ENCODE data around the gene MSANTD2.

DNA sequence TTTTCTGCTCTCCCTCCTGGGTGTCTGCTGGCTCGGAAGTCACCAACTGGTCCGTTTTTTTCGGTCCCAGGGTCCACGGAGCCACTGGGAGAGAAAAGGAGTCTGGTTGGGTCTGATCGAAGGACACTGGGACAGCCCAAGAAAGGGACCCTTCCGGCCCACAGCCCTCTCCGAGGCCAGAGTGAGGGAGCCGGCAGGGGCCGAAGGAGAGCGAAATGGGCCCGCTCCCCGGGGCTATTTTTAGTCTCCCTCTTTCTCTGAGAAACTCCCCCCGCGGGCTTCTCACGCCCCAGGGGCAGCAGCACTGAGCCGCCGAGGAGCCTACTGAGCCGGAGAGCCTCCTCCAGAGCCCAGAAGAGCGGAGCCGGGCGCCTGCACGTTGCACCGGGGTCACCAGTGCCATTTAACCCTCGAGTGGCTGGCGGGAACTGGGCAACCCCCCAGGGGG, 40.0 kb downstream of the MSANTD2 start:
- TF ChIP-seq, protein P1, sequence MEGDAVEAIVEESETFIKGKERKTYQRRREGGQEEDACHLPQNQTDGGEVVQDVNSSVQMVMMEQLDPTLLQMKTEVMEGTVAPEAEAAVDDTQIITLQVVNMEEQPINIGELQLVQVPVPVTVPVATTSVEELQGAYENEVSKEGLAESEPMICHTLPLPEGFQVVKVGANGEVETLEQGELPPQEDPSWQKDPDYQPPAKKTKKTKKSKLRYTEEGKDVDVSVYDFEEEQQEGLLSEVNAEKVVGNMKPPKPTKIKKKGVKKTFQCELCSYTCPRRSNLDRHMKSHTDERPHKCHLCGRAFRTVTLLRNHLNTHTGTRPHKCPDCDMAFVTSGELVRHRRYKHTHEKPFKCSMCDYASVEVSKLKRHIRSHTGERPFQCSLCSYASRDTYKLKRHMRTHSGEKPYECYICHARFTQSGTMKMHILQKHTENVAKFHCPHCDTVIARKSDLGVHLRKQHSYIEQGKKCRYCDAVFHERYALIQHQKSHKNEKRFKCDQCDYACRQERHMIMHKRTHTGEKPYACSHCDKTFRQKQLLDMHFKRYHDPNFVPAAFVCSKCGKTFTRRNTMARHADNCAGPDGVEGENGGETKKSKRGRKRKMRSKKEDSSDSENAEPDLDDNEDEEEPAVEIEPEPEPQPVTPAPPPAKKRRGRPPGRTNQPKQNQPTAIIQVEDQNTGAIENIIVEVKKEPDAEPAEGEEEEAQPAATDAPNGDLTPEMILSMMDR (IDR thresholded peaks at IDR 0.05): no peak
- TF ChIP-seq POLR2A (IDR thresholded peaks at IDR 0.05): no peak

Data from esophagus squamous epithelium (tissue), 4 donors.